Spleen (tissue), 7 donors: ENCODE measurements around the gene NRXN3.

Experiments used
- POLR2AphosphoS5 ChIP-seq, 3 donors: sonication (generic); formaldehyde crosslinking; IDR thresholded peaks; one replicate each; pipeline ENCODE4 v1.5.1; 2017; ENCODE audit warnings: antibody characterized with exemption in 3 of 3
- TF ChIP-seq, protein P1 (sequence below), 11 experiments: fragments of 200-600 bp in 7 of 11; fragments of 450-650 bp in 4 of 11; sonication (generic) in 4 of 11; IDR thresholded peaks in 8 of 11; conservative IDR thresholded peaks in 3 of 11; 1 replicate in 7 of 11; 2 replicates in 4 of 11; pipeline versions ENCODE4 v1.4.0 to v1.8.0; 2016 to 2021; ENCODE audit warnings: antibody characterized with exemption in 11 of 11, inconsistent platforms in 4 of 11, mild to moderate bottlenecking in 1 of 11
- donor health status: DM: no; HTN: no; CAD: no; lungs with moderate emphysema.
- donor health status: DM: no; HTN: no; CAD: no.
- donor health status: DM: no; HTN: no; CAD: no.

DNA sequence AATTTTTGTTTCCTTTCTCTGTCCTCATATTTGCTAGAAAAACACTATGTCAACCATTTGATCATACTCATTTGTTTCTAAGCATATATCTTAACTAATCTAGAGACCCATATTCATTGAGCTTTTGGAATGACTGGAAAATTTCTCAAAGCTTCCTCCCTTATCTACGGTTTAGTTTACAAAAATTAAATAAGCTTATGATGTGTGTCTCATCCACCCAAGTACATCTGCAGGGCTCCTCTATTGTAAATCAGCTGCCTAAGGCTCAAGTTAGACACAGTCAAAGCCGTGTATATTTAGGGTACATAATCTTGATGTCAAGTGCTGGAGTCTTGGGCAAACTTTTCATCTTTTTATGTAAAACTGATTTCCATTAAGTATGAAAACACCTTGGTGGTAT is 1670.7 kb downstream of the NRXN3 start:
- TF ChIP-seq POLR2AphosphoS5 (IDR thresholded peaks at IDR 0.05): no peak
- TF ChIP-seq, protein P1, sequence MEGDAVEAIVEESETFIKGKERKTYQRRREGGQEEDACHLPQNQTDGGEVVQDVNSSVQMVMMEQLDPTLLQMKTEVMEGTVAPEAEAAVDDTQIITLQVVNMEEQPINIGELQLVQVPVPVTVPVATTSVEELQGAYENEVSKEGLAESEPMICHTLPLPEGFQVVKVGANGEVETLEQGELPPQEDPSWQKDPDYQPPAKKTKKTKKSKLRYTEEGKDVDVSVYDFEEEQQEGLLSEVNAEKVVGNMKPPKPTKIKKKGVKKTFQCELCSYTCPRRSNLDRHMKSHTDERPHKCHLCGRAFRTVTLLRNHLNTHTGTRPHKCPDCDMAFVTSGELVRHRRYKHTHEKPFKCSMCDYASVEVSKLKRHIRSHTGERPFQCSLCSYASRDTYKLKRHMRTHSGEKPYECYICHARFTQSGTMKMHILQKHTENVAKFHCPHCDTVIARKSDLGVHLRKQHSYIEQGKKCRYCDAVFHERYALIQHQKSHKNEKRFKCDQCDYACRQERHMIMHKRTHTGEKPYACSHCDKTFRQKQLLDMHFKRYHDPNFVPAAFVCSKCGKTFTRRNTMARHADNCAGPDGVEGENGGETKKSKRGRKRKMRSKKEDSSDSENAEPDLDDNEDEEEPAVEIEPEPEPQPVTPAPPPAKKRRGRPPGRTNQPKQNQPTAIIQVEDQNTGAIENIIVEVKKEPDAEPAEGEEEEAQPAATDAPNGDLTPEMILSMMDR (IDR thresholded peaks at IDR 0.05 in 8 of 11, conservative IDR thresholded peaks at IDR 0.05 in 3 of 11): no peak
